Eye (tissue), 1 donor: Measurements from ENCODE around the gene MAGED4B.
"Not testable (repeated sequence)": the region's sequence is repeated elsewhere in the genome, so short reads cannot be mapped to it uniquely, and the experiment has no call there.

ENCODE experiments used
- DNase-seq: peaks from one replicate; pipeline ENCODE4 v3.0.0-alpha.2; 2015

Gene MAGED4B

GRCh38 chrX:52068666-52069640 is at the start of gene MAGED4B:
Gene MAGED4B, minus strand, starts transcription at chrX:52069183. Its CDS starts 1,011 bp downstream, at chrX:52068172.
- DNase-seq: not testable (repeated sequence)

- DNase-seq: no peak
Observed at GRCh38 chrX:52118262-52118661, 49.3 kb upstream of the MAGED4B start.

- DNase-seq: no peak
Observed at GRCh38 chrX:52082578-52082977, 13.6 kb upstream of the MAGED4B start.

- DNase-seq: no peak
Observed at GRCh38 chrX:52078131-52078530, 9.1 kb upstream of the MAGED4B start.

- not testable (repeated sequence) for DNase-seq
Observed at GRCh38 chrX:52042288-52042687, 26.7 kb downstream of the MAGED4B start.

GRCh38 chrX:52034211-52034610 is 34.8 kb downstream of the MAGED4B start:
- DNase-seq: no peak

GRCh38 chrX:52031371-52031770 is 37.6 kb downstream of the MAGED4B start:
- no peak for DNase-seq

GRCh38 chrX:52015794-52016193 is 53.2 kb downstream of the MAGED4B start:
- no peak for DNase-seq
